Pulmonary artery endothelial cell (primary cell): ENCODE data around the gene SLC13A1. TPM values are rescaled to one million over a fixed set of nuclear protein-coding genes. Genes with fewer than 3 reads are reported as not detected.

Experiments used
- DNase-seq: peaks from one replicate; pipeline ENCODE4 v3.0.0-alpha.2; 2011; ENCODE audit warnings: low read depth, low spot score
- total RNA-seq: library from RNA; depleted of rRNA; stranded (reverse); fragments of >200 nt; gene quantifications from 2 replicates; pipeline ENCODE4 v1.2.3, GENCODE V29; 2014

Gene SLC13A1
- total RNA-seq, 1 donor from 2014 or later: not detected

DNA sequence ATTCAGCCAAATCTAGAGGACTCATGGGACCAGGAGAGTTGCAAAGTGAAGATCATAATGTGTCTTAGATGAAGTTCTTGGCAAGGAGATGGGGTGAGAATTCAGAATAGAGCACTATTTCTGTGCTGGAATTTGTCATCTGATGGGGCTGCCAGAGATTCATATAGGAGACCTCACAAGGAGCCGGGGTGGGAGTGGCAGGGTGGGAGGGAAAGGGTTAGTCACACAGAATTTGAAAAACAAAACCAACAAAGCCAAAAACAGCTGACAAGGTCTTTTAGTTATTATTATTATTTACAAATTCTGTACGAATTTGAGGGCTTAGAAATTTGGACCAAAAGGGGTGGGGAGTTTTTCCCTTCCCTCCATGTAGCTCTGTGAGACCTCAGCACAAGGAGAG, 1.7 kb downstream of the SLC13A1 start:
- DNase-seq: no peak

DNA sequence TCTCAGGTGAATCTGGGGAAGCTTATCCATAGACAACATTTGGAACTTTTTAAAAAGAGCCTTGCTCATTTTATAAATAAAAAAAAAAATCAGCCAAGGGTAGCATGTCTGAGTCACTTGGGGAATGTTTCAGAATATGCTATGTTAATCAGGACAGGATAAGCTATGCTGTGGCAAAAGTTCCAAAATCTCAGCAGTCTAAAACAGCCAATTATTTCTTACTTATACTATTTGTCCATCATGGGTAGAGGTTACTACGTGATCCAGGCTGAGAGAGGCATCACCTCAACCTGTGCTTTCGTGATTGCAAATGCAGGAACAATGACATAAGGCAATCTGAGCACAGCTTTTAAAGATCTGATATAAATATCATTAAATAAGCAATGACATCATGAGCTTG, 6.5 kb downstream of the SLC13A1 start:
- no peak for DNase-seq

DNA sequence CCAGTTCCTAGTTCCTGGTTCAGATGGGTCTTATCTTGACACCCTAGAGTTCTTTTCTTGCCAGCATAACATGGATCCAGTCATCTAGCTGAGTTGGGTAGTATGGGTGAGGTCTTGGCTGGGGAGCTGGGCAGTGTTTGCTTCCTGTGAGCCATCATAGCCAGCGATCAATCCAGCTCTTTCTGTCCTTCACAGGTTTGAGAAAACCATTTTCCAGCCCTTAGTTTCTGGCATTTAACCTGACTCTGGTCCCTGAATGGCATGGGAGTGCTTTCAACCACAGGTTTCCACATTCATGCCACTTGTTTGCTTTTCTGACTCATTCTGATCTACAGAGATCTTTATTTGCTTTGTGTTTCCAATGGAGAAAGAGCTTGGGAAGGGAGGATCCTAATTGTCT, 8.6 kb downstream of the SLC13A1 start:
- no peak for DNase-seq

DNA sequence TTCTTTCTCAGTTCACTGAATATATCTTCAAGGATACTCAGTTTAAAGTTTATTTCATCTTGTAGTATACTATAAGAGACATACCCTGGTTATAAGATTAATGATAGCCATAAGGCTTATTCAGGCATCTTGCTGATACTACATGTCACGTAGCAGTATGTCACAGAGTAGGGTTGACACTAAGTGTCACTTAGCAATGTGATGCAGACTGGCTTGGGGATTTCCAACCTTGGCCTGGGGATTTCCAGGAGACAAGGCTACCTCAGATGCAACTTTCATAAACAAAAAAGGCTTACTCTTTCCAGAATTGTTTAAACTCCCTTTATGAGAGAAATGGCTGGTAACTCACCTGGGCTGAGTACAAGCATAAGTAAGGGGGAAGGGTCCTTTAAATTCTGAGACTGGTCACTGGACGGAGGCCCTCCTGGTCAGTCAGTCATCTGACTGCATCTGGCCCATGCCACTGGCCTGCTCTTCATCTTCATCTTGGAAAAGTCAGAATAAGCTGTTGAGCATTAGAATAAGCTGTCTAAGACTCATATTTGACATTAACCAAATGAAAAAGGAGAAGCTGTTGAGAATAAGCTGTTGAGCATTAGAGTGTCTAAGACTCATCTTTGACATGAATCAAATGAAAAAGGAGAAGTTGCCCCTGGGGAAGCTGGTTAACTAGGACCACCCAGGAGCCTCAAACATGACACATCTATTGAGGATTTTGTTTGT, 9.5 kb downstream of the SLC13A1 start:
- DNase-seq: no peak

GRCh38 chr7:123185756-123186155, 14.0 kb downstream of the SLC13A1 start:
- no peak for DNase-seq

- no peak for DNase-seq
These were observed 15.5 kb downstream of the SLC13A1 start for GRCh38 chr7:123184271-123184670.

GRCh38 chr7:123183431-123183830, 16.3 kb downstream of the SLC13A1 start:
- no peak for DNase-seq

GRCh38 chr7:123177442-123177841, 22.3 kb downstream of the SLC13A1 start:
- DNase-seq: no peak

DNA sequence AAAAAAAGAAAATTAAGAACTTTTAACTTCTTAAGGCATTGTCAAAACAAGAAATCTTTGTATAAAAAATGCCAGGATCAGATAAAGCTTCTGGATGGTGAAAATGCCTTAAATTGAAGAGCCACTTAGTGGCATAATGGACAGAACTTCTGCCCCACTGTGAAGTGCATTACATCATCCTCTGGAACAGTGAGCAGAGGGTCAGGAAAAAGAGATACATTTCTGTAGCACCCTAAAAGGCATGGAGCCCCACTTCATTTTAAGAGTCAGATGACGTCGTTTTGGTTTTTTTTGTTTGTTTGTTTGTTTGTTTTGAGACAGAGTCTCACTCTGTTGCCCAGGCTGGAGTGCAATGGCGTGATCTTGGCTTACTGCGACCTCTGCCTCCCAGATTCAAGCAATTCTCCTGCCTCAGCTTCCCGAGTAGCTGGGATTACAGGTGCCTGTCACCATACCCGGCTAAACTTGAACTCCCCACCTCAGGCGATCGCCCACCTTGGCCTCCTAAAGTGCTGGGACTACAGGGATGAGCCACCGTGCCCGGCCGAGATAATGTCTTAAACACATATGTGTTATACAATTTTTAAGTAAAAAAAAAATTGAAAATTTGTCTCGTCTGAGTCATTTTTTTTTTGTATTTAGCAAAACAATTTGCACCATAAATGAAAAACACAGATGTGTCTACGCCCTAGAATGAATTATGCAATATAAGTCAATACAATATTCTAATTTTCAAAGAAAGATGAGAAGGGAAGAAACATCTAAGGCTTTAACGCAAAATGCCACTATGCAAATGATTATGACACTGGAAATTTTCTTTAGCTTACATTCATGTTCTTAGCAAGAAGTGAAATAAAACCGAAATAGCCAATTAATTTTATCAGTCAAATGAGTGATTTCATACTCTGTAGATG, 29.2 kb downstream of the SLC13A1 start:
- no peak for DNase-seq

GRCh38 chr7:123169065-123169464, 30.7 kb downstream of the SLC13A1 start:
- DNase-seq: no peak

DNA sequence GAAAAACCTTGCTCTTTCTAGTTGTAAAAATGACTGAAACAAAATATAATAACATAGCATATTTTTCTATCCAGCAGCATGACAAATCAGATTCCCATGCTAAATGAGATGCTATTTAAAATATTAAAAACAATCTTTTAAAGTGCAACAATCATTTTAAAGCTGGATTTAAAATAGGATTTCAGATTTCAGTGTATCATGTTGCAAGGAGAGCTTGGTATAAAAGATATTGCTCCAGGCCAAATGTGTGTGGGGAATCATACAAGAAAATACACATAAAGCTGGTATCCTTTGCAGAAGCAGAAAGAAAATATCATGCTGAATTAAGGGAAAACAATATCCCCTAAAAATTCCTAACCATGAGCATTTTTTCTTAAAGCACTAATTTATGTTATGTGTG, 42.2 kb downstream of the SLC13A1 start:
- no peak for DNase-seq

GRCh38 chr7:123155571-123155970, 44.2 kb downstream of the SLC13A1 start:
- no peak for DNase-seq

DNA sequence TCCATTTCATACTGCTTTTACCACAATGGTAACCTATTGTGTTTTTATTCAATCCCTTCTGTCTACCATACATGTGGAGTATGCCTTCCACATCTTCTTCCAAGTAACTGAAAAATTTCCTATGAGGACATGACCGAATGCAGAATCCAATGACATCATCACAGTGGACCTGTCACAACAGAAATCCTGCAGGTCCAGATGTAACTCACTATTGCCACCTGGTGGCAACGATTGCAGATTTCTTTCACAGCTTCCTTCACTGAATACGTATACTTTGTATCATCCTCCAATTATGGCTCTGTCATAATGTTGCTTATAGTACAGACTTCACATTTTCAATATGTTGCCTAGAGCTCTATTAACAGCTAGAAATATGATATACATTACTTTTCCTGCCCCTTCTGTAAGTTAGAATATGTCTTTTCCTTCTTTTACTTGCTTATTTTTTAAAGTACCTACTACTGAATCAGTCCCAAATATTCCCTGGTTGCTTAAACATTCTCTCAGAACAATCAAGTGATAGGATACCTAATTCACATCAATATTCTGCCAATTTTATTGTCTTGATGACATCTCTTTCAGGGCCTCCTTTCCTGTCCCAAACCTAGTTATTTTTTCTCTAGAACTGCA, 45.4 kb downstream of the SLC13A1 start:
- DNase-seq: peak; percentile 75

DNA sequence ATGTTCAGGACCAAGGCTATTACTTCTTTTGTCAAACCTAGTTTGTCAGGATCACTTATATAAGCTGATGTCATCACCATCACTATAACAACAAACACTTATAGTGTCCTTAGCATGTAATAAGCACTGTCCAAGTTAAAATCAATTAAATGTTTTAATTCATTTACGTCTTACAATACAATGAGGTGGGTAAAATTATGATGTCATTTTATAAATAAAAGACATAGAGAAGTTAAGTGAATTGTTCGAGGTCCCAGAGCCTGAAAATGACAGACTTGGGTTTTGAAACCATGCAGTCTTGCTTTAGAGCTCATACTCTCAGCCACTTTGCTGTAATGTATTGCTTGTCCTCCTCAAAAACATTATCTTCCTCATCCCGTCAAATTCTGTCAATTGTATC, 48.3 kb downstream of the SLC13A1 start:
- no peak for DNase-seq

- no peak for DNase-seq
These were observed 51.0 kb downstream of the SLC13A1 start for GRCh38 chr7:123148813-123149212.

DNA sequence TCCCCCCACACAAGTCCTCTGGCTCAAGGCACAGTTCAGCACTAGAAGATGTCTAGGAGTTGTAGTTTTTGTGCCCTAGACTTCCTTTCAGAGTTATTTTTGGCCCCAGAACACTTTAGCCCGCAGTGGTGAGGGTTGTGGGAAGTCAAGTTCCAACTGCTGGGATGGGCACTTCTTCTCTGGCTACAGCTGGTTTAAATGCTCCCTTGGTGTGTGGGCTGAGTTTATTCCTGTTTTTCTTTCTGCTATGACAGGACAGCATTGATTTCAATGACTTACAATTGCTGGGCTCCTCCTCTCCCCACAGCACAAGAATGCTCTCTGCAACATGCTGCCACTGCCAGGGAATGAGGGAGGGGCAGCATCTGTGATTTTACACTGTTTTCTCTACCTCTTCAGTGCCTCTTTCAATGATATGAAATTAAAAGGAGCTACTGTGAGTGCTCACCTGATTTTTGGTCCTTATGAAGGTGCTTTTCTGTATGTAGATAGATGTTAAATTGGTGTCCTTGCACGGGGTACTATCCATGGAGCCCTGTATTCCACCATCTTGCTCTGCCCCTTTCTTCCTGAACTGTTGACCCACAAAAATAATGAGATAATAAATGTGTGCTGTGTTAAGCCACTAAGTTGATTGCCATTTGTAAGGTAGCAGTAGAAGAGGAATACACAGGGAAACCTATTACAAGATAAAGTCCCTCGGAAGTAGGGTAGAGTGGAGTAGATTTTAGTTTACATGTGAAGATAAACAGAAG, 56.3 kb downstream of the SLC13A1 start:
- no peak for DNase-seq

DNA sequence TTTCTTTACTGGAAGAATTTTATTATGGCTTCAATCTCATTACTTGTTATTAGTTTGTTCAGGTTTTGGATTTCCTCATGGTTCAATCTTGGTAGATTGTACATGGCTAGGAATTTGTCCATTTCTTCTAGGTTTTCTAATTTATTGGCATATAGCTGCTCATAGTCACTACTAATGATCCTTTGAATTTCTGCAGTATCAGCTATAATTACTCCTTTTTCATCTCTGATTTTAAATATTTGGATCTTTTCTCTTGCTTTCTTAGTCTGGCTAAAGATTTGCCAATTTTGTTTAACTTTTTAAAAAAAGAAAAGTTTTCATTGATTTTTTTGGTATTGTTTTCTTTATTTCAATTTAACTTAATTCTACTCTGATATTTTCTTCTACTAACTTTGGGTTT, 59.2 kb downstream of the SLC13A1 start:
- no peak for DNase-seq

DNA sequence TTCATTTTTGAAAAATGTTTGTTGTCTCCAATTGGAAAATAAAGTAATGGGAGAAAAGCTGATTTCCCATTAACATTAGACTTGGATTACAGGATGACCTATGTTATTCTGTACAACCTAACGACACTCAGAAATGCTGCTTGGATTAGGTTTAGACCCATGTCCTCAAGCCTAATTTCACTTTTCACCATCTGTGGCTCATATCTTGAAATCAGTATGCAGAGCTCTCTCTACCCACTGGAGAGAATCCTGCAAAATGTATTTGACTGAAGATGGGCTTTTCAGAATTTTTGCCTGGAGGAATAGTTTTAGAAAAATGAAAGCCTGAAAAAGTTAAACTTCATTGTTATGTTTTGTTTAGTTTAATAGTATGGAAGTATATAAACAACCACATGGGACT, 63.8 kb downstream of the SLC13A1 start:
- no peak for DNase-seq

GRCh38 chr7:123133924-123134323, 65.8 kb downstream of the SLC13A1 start:
- DNase-seq: no peak

GRCh38 chr7:123131961-123132360, 67.8 kb downstream of the SLC13A1 start:
- DNase-seq: no peak

GRCh38 chr7:123131556-123131955, 68.2 kb downstream of the SLC13A1 start:
- no peak for DNase-seq

GRCh38 chr7:123131140-123131539, 68.6 kb downstream of the SLC13A1 start:
- no peak for DNase-seq
